Fibroblast of the aortic adventitia (primary cell): ENCODE data around the gene TUBGCP4. TPM values are rescaled to one million over a fixed set of nuclear protein-coding genes. Genes with fewer than 3 reads are reported as not detected.
A peak's percentile ranks its signal among the peaks of the same experiment; 100 is the strongest.

Experiments
- DNase-seq: peaks from one replicate; pipeline ENCODE4 v3.0.0-alpha.2; 2010; ENCODE audit warnings: low read depth
- H3K4me3 ChIP-seq: 2 replicates; pipeline ENCODE4 v1.5.1; 2011; ENCODE audit warnings: low read depth, mild to moderate bottlenecking, control low read depth, low read length, moderate library complexity
- CTCF ChIP-seq: IDR thresholded peaks from 2 replicates; pipeline ENCODE4 v1.5.1; 2011; ENCODE audit warnings: mild to moderate bottlenecking, low read length, control low read depth, inconsistent platforms; ENCODE audit not compliant: insufficient read depth
- total RNA-seq: library from RNA; depleted of rRNA; stranded (reverse); fragments of >200 nt; gene quantifications from 2 replicates; pipeline ENCODE4 v1.2.3, GENCODE V29; 2012; ENCODE audit warnings: low replicate concordance

Gene TUBGCP4
- total RNA-seq, 1 donor, result 10.7 TPM

GRCh38 chr15:43403616-43404015 is 32.7 kb downstream of the TUBGCP4 start:
- TF ChIP-seq CTCF, result no peak
- no peak for DNase-seq
- no peak overlapping the region for H3K4me3 ChIP-seq

DNA sequence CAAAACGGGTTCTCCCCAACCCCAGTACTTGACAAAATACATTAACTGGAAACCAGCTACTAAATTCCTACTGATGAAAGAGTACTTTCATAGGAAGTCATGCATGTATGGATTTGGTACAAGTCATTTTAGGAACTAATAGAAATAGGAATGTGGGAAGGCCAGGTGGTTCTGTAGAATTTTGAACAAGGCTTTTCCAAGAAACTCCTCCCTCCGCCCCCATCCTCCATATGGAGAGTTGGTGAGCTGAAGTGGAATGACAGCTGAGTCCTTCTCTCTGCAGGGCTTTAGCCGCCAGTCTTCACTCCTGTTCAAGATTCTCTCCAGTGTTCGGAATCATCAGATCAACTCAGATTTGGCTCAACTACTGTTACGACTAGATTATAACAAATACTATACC is 33.2 kb downstream of the TUBGCP4 start:
- TF ChIP-seq CTCF, result no peak
- DNase-seq, result no peak
- H3K4me3 ChIP-seq, result no peak overlapping the region

DNA sequence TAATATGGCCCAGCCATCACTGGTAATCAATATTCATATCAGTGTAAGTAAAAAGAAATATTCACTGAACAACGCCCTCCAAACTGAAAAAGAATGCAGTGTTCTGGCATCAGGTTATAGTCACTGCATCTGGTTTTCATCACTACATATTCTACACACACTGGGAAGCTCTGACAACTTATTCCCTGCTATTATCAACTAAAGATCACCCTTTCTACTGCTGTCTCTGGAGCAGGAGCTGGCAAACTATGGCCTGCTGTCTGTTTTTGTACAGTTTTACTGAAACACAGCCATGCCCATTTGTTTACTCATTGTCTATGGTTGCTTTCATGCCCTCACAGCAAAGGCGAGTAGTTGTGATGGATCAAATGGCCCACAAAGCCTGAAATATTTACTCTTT is 35.3 kb downstream of the TUBGCP4 start:
- H3K4me3 ChIP-seq, result no peak overlapping the region
- no peak for TF ChIP-seq CTCF
- DNase-seq, result peak; percentile 71

- TF ChIP-seq CTCF, result no peak
- no peak overlapping the region for H3K4me3 ChIP-seq
- DNase-seq, result no peak
These were observed 35.9 kb downstream of the TUBGCP4 start for GRCh38 chr15:43406808-43407207.

GRCh38 chr15:43408789-43409188 is 37.9 kb downstream of the TUBGCP4 start:
- no peak for DNase-seq
- TF ChIP-seq CTCF, result no peak
- no peak overlapping the region for H3K4me3 ChIP-seq

GRCh38 chr15:43410572-43411214 is 39.8 kb downstream of the TUBGCP4 start:
- DNase-seq, result peak; percentile 75
- no peak for TF ChIP-seq CTCF
- no peak overlapping the region for H3K4me3 ChIP-seq

GRCh38 chr15:43412096-43412495 is 41.2 kb downstream of the TUBGCP4 start:
- no peak for DNase-seq
- no peak for TF ChIP-seq CTCF
- no peak overlapping the region for H3K4me3 ChIP-seq
